GM23248 (cell line): ENCODE measurements around the gene INO80D.

Source experiments
- EZH2 ChIP-seq: fragments of 200-600 bp; sonication (generic); IDR thresholded peaks from 2 replicates; pipeline ENCODE4 v1.6.1; 2018; ENCODE audit warnings: antibody characterized with exemption, mild to moderate bottlenecking; ENCODE audit not compliant: insufficient read depth, poor library complexity, severe bottlenecking
- EZH2phosphoT487 ChIP-seq: fragments of 200-600 bp; sonication (generic); IDR thresholded peaks from 2 replicates; pipeline ENCODE4 v1.6.1; 2018; ENCODE audit warnings: antibody characterized with exemption, moderate library complexity, mild to moderate bottlenecking, low read depth; ENCODE audit not compliant: insufficient read depth

- TF ChIP-seq EZH2 (no peak), EZH2phosphoT487 (no peak)
Measured at GRCh38 chr2:205975082-205975949, 110.7 kb downstream of the INO80D start.
